Sigmoid colon (tissue), 7 donors: ENCODE measurements around the gene HK3. TPM values are rescaled to one million over a fixed set of nuclear protein-coding genes. Genes with fewer than 3 reads are reported as not detected.

Experiments used
- DNase-seq: peaks from one replicate; pipeline ENCODE4 v3.0.0-alpha.2; 2019
- H3K27ac ChIP-seq, 4 donors: fragments of 200-600 bp; sonication (generic); one replicate each; pipeline ENCODE4 v1.5.1; 2016 to 2019; ENCODE audit warnings: mild to moderate bottlenecking in 1 of 4
- H3K27me3 ChIP-seq, 3 donors: fragments of 200-600 bp; sonication (generic); one replicate each; pipeline ENCODE4 v1.5.1; 2019; ENCODE audit warnings: mild to moderate bottlenecking in 1 of 3
- H3K36me3 ChIP-seq, 4 donors: fragments of 200-600 bp; sonication (generic); one replicate each; pipeline ENCODE4 v1.5.1; 2016 to 2019
- H3K4me1 ChIP-seq, 4 donors: fragments of 200-600 bp; sonication (generic); one replicate each; pipeline ENCODE4 v1.5.1; 2017 to 2019
- H3K4me3 ChIP-seq, 4 donors: fragments of 200-600 bp; sonication (generic); one replicate each; pipeline ENCODE4 v1.5.1; 2017 to 2019; ENCODE audit warnings: mild to moderate bottlenecking in 2 of 4, moderate library complexity in 1 of 4
- H3K9me3 ChIP-seq, 4 donors: fragments of 200-600 bp in 3 of 4; sonication (generic) in 3 of 4; one replicate each; pipeline versions ENCODE4 v1.5.1 to v1.6.1; 2013 to 2019
- EP300 ChIP-seq, 4 donors: sonication (generic); formaldehyde crosslinking; IDR thresholded peaks; one replicate each; pipeline ENCODE4 v1.6.1; 2017; ENCODE audit warnings: antibody characterized with exemption in 4 of 4
- POLR2A ChIP-seq, 2 donors: fragments of 450-650 bp; IDR thresholded peaks; one replicate each; pipeline ENCODE4 v1.6.1; 2016; ENCODE audit warnings: antibody characterized with exemption in 2 of 2, mild to moderate bottlenecking in 2 of 2, moderate library complexity in 2 of 2
- POLR2AphosphoS5 ChIP-seq, 4 donors: sonication (generic); formaldehyde crosslinking; IDR thresholded peaks; one replicate each; pipeline ENCODE4 v1.6.1; 2017; ENCODE audit warnings: antibody characterized with exemption in 4 of 4
- WGBS, 2 donors: extraction: QIAGEN DNeasy Blood & Tissue Kit; methylation state at CpG; one replicate each; pipeline ENCODE4 v1.1.7; 2013; 5-methylcytosine and 5-hydroxymethylcytosine counted together
- intact Hi-C: fragments of 100-400 bp; cut with DNase I; formaldehyde crosslinking; loops from one replicate; pipeline ENCODE4 v1.15.1; 2023
- polyA plus RNA-seq, 3 donors: library from polyadenylated mRNA; stranded (reverse); fragments of 200-250 nt; gene quantifications; one replicate each; pipeline ENCODE4 v1.2.3, GENCODE V29; 2013
- total RNA-seq, 4 donors: library from RNA; depleted of rRNA; stranded (reverse); fragments of >200 nt; gene quantifications; one replicate each; pipeline ENCODE4 v1.1.0, GENCODE V29; 2016
- TF ChIP-seq, protein P1 (sequence below), 4 experiments: fragments of 450-650 bp in 3 of 4; fragments of 200-600 bp in 1 of 4; IDR thresholded peaks; one replicate each; pipeline ENCODE4 v1.5.1; 2016 to 2019; ENCODE audit warnings: antibody characterized with exemption in 4 of 4, mild to moderate bottlenecking in 3 of 4, moderate library complexity in 2 of 4
- donor health status: healthy with polysubstance abuse.
- donor health status: Bipolar disorder and iron deficiency.
- donor health status: healthy.

Gene HK3
- total and polyA plus RNA-seq, 7 donors, result 1.8 to 12.8 (median 8.6) TPM

DNA sequence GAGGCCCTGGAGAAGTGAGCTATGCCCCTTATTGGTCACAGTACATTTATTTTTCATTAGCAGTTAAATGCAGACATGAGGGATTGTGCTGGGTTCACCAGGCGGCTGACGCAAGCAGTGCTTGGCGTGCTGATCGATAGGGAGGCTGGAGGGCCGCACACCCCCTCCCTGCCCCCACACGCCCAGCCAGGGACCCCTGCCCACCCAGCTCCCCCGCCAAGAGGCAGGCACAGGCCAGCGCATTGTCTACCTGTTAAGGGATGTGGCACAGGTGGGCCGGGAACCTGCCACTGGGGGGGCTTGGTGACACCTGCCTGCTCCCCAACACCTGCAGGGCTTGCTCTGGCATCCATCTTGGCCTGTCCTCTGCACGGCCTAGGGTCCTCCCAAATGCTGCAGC, 39.2 kb downstream of the HK3 start:
- intact Hi-C loops, result no loop called here
- Histone ChIP-seq H3K27ac (no peak overlapping the region), H3K4me3 (no peak overlapping the region), H3K27me3 (peaks cover 7 to 54% (median 20%) of the 10 kb centered on the region in 3 donors), H3K4me1 (no peaks in the 10 kb centered on the region), H3K36me3 (no peaks in the 10 kb centered on the region), H3K9me3 (no peaks in the 10 kb centered on the region)
- TF ChIP-seq EP300 (IDR thresholded peaks at IDR 0.05) (no peak), POLR2A (IDR thresholded peaks at IDR 0.05) (no peak), POLR2AphosphoS5 (IDR thresholded peaks at IDR 0.05) (no peak)
- TF ChIP-seq, protein P1, sequence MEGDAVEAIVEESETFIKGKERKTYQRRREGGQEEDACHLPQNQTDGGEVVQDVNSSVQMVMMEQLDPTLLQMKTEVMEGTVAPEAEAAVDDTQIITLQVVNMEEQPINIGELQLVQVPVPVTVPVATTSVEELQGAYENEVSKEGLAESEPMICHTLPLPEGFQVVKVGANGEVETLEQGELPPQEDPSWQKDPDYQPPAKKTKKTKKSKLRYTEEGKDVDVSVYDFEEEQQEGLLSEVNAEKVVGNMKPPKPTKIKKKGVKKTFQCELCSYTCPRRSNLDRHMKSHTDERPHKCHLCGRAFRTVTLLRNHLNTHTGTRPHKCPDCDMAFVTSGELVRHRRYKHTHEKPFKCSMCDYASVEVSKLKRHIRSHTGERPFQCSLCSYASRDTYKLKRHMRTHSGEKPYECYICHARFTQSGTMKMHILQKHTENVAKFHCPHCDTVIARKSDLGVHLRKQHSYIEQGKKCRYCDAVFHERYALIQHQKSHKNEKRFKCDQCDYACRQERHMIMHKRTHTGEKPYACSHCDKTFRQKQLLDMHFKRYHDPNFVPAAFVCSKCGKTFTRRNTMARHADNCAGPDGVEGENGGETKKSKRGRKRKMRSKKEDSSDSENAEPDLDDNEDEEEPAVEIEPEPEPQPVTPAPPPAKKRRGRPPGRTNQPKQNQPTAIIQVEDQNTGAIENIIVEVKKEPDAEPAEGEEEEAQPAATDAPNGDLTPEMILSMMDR (IDR thresholded peaks at IDR 0.05), result no peak
- WGBS, 2 donors, result 60 to 67% methylated on average over 10 of the region's 10 CpGs
- no peak for DNase-seq

DNA sequence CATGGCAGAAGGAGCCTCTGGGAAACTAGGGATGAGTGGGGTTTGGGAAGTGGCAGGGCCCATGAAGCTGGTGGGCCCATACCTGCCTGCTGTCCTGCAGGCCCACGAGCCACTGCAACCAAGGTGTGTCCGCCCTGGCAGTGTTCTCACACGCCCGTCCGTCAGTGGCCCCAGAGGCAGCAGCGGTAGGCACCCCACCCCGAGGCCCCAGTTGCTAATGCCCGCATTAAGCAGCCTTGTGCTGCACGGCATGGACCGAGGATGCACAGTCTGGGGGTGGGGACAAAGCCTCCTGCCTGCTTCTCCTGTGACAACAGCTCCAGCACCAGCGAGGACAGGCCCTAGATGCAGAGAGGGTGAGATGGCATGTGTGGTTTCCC, 41.3 kb downstream of the HK3 start:
- WGBS, 2 donors, result 70 to 79% methylated on average over 11 of the region's 11 CpGs
- Histone ChIP-seq H3K27me3 (peaks cover 7 to 37% (median 21%) of the 10 kb centered on the region in 3 donors), H3K27ac (no peak overlapping the region), H3K36me3 (no peaks in the 10 kb centered on the region), H3K4me3 (no peak overlapping the region), H3K4me1 (no peaks in the 10 kb centered on the region), H3K9me3 (no peaks in the 10 kb centered on the region)
- DNase-seq, result no peak
- TF ChIP-seq, protein P1 (IDR thresholded peaks at IDR 0.05), result no peak
- TF ChIP-seq POLR2A (IDR thresholded peaks at IDR 0.05) (no peak), EP300 (IDR thresholded peaks at IDR 0.05) (no peak), POLR2AphosphoS5 (IDR thresholded peaks at IDR 0.05) (no peak)
- intact Hi-C loops, result no loop called here

DNA sequence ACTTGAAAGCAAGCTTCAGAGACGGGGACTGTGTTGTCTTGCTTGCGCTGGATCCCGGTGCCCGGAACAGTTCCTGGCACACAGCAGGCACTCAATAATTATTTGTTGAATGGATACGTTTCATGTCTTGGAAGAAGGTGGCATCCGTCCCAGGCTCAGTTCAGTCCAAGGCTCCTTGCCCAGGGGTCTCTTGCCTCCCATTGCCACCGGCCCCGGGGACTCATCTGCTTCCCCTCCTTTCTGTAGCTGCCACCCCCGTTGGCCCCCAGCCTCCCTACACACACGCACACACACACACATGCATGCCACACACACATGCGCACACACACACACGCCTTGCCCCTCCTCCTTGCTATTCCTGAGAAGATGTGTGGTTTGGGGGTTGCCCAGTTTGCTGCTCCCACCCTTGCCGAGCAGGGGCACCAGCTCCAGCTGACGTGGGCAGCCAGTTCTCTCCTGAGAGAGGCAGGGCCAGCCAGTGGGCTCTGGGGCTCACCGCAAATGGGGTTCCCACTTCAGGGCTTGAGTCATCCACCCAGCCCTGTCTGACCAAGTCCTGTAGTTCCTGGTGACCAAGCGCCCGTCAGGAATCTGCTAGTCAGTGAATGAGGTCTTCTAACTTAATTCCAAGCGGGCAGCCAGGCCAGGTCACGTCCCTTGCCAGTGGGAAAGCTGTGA, 41.8 kb downstream of the HK3 start:
- no peaks in the 10 kb centered on the region for H3K4me1 ChIP-seq
- H3K9me3 ChIP-seq, result no peaks in the 10 kb centered on the region
- WGBS, 2 donors, result 59 to 73% methylated on average over 19 of the region's 19 CpGs
- H3K27me3 ChIP-seq, result peaks cover 7 to 32% (median 16%) of the 10 kb centered on the region in 3 donors
- no peaks in the 10 kb centered on the region for H3K36me3 ChIP-seq
- no peak overlapping the region for H3K4me3 ChIP-seq
- DNase-seq, result no peak
- TF ChIP-seq POLR2AphosphoS5 (IDR thresholded peaks at IDR 0.05) (no peak), POLR2A (IDR thresholded peaks at IDR 0.05) (no peak), EP300 (IDR thresholded peaks at IDR 0.05) (no peak)
- TF ChIP-seq, protein P1 (IDR thresholded peaks at IDR 0.05), result no peak
- intact Hi-C loops, result no loop called here
- H3K27ac ChIP-seq, result no peak overlapping the region

DNA sequence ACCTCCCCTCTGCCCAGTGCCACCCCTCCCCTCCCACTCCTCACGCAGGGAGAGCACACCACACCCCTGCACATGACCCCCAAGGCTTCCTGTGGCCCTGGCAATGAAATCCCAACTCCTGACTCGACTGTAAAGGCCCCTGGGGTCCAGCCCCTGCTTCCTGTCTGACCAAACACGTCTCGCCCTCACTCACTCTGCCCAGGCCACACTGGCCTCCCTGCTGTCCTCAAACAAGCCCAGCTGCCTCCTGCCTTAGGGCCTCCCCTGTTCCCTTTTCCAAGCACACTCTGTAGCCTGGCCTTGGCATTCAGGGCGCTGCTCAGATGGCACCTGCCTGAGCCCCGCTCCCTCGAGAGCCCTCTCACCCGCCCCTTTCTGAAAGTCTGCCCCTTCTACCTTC, 42.4 kb downstream of the HK3 start:
- Histone ChIP-seq H3K4me3 (no peak overlapping the region), H3K27me3 (peaks cover 2 to 28% (median 10%) of the 10 kb centered on the region in 3 donors), H3K27ac (no peak overlapping the region), H3K9me3 (no peaks in the 10 kb centered on the region), H3K4me1 (no peaks in the 10 kb centered on the region), H3K36me3 (no peaks in the 10 kb centered on the region)
- DNase-seq, result no peak
- 44 to 62% methylated on average over 8 of the region's 8 CpGs for WGBS, 2 donors
- intact Hi-C loops, result no loop called here
- TF ChIP-seq EP300 (IDR thresholded peaks at IDR 0.05), result no peak
- TF ChIP-seq POLR2A (IDR thresholded peaks at IDR 0.05), result no peak
- TF ChIP-seq, protein P1 (IDR thresholded peaks at IDR 0.05), result no peak
- TF ChIP-seq POLR2AphosphoS5 (IDR thresholded peaks at IDR 0.05), result no peak

DNA sequence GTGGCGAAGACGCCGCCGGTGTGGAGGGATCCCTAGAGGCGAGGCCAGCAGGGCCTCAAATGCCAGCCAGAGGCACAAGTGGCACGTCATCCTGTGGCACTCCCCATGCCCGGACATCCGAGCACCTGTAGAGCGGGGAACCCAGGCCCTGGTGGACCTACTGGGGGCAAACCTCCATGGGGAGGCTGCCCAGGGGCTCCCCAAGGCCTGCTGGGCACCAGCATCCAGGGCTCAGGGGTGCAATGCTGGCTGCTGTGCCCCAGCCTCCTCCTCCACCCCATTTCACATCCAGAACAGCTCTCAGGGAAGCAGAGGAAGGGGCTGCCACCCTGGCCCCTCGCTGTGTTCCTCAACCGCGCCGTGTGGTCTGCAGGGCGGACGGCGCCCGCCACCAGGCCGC, 43.5 kb downstream of the HK3 start:
- no peak overlapping the region for H3K4me3 ChIP-seq
- no peak for DNase-seq
- H3K36me3 ChIP-seq, result no peaks in the 10 kb centered on the region
- WGBS, 2 donors, result 88 to 95% methylated on average over 18 of the region's 18 CpGs
- no peaks in the 10 kb centered on the region for H3K4me1 ChIP-seq
- no peak overlapping the region for H3K27ac ChIP-seq
- intact Hi-C loops, result no loop called here
- no peak for TF ChIP-seq EP300 (IDR thresholded peaks at IDR 0.05)
- TF ChIP-seq, protein P1 (IDR thresholded peaks at IDR 0.05), result no peak
- H3K9me3 ChIP-seq, result no peaks in the 10 kb centered on the region
- peaks cover 0 to 30% (median 13%) of the 10 kb centered on the region in 3 donors for H3K27me3 ChIP-seq
